GM19452 (cell line): Measurements from ENCODE around the gene NELFB.

Experiments used
- ATAC-seq: cut with Tn5 transposase; IDR thresholded peaks from one replicate; pipeline ENCODE4 v1.9.1; 2021; ENCODE audit not compliant: unreplicated experiment

The NELFB gene

GRCh38 chr9:137302449-137303150 lies 47.5 kb downstream of the NELFB start:
- peak; percentile 49 for ATAC-seq

DNA sequence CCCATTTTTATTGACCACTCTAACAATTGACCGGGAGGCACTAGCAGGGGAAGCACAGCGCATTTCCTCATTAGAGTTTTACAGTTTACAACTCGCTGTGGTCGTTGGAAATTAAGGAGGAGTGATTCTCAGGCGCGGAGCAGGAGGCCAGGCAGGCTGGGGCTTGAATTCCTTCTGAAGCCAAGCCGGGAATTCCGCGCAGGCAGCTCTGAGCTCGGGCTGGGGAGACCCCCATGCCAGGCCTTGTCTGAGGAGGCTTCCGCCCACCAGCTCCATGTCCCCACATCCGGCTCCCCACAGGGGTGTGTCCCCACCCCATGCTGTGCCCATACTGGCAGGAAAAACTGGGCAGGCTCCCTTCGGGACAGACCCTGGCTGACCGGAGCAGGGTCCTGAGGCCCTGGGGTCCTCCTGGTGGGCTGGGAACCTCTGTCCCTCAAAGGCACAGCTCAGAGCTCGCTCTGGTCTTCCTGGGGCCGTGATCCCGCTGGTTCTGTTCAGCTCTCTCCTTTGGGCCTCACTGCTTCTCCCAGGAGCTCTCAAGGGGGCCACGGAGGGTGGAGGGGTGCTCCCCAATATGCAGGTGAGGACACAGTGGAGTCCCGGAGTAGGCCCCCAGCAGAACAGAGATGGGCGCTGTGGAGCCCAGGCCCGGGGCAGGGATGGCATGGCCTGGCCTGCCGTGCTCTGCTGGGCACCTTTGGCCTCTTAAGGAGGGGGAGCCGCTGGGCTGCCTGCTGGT lies 48.2 kb downstream of the NELFB start:
- no peak for ATAC-seq

DNA sequence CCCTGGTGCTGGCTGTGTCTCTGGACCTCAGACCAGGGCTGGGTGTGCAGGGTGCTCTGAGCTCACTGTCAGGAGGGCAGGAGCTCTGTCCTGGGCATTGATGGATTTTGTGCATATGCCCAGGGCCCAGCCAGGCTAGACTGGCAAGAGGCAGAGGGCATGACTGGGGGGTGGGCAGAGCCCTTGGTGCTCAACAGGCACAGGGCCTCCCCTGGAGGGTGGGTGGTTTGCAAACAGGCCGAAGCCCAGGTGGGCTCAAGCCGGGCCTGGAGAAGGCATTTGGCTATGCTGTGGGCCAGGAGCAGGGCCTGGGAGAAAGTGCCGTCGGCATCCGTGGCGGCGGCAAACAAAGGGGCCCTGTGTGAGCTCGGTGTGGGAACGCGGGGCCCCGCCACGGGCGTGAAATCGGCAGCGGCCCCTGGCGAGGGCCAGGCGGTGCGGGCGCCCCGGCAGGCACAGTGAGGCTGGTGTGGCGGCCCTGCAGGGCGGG lies 48.8 kb downstream of the NELFB start:
- no peak for ATAC-seq

GRCh38 chr9:137304383-137305059 lies 49.4 kb downstream of the NELFB start:
- ATAC-seq = no peak

GRCh38 chr9:137305060-137305797 lies 50.1 kb downstream of the NELFB start:
- ATAC-seq = no peak

- no peak for ATAC-seq
Measured at GRCh38 chr9:137305798-137306065, 50.6 kb downstream of the NELFB start.

DNA sequence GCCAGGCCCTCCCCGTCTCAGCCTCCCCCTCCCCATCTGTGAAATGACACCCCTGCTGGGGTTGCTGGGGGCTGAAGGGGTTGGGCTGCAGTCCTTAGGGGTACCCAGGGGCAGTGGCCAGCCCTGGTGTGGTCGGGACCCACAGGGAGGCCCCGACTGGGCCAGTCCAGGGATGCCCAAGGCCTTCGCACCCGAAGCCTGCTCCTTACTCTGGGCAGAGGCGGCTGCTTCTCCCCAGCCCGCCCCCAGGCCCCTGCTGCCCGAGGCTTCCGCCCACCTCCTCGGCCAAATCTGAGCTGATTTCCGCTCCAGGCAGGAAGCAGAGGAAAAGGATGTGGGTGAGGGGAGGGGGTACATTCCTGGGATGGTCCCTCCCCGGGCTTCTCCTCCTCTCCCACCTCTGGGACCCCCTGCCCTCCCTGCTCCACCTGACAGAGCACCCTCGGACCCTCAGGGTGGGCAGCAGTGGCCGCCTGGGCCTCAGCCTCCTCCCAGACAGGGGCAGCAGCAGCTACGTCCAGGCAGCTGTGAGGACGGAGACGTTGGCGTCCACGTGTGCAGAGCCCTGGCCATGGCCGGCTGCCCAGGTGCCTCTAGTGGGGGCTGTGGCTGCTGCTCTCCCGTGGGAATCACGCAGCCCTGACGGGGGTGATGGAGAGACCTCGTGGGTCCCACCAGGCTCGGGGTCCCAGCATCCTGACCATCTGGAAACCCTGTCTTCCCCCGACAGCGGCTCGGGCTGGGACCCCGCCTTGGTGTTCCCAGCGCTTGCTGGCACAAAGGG lies 51.1 kb downstream of the NELFB start:
- no peak for ATAC-seq

- no peak for ATAC-seq
Measured at GRCh38 chr9:137306850-137307254, 51.7 kb downstream of the NELFB start.

DNA sequence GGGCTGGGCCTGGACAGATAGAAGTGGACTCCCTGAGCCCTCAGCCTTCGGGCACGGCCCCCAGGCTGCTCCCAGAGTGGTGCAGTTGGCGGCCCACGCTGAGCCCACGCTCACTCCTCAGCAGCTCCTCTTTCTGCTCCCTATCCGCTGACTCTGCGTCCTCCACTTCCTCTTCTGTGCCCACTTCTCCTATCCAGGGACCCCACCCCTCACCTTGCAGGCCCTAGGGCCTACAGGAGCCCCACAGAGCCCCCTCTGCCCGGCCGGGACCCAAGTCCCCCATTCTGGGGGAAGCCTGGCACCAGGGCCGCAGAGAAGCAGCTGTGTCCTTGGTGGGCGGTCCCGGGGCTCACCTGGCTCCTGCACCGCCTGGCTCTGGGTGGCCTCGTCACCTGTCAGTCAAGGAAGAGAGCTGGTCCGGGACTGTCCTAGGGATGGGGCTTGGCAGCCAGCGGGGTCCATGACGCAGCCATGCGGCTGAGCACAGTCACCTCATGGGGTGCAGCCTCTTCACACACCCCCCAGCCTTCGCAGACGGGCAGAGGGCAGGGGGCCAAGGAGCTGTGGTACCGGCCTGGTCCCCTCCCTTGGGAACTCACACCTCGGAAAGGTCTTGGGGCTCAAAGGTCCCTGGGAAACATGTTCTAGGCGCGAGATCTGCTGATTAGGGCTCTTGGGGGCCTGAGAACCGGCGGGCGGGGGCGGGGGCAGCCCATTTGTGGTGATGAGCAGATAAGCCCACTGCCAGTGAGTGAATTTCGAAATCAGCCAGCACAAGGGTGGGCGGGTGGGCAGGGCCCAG lies 52.3 kb downstream of the NELFB start:
- no peak for ATAC-seq

GRCh38 chr9:137308057-137308619 lies 53.0 kb downstream of the NELFB start:
- ATAC-seq = no peak

DNA sequence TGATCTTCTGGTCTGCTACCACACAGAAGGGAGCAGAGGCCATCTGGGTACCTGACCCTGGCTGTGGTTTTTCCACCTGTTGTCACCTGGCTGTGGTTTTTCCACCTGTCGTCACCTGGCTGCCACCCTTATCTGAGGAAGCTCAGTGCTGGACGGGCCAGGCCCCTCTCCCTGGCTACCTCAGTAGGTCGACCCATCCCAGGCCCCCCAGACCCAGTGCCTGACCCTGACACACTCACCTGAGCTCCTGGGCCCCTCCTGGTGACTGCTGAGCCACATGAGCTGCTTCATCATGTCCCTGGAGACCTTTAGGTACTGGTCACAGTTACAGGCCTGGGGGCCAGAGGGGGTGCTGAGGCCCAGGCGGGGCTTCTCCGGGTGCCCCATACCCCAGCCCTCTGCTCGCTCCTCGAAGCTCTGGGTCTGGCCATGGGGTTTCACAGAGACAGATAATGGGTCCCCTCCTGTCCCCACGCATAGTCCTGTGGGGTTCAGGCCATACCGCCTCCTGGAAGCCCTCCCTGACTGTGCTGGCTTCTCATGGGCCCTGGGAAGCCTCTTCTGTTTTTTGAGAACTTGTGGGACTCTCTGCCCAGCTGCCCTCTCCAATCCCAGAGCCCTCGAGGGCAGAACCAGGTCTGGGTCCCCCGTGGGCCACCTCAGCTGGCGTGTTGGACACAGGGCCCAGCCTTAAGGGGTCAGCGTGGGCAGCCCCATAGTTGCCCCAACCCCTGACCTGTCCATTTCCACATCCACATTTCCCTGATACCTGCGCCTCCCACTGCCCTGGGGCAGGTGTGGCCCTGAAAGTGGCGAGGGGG lies 54.5 kb downstream of the NELFB start:
- ATAC-seq = no peak

DNA sequence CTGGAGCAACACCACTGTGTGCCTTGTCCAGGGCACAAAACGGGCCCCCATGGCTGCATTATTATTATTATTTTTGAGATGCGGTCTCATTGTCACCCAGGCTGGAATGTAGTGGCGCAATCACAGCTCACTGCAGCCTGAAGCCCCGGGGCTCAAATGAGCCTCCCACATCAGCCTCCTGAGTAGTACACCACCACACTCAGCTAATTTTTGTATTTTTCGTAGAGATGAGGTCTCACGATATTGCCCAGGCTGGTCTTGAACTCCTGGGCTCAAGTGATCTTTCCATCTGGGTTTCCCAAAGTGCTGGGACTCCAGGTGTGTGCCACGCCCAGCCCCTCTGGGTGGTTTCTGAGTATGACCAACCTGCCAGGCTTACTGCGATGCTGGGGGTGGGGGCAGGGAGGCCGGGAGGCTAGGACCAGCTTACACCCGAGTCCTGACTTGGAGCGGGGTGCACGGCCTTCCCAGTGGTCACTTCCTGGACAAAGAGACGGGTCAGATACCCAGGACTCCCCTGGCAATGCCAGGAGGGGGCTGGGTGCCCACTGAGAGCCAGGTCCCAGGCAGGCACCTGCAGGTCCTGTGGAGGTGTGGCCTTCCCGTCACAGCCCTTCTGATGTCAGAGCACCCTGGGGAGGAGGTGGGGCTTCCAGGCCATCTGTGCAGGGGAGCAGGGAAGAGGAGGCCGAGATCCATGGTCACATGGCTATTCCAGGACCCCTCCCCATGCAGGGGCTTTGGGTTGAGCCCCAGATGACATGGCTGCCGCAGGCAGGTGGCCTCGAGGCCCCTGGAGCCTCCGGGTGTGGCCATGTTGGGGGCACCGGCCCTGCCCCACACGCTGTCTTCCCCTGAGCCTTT lies 55.3 kb downstream of the NELFB start:
- ATAC-seq = no peak

DNA sequence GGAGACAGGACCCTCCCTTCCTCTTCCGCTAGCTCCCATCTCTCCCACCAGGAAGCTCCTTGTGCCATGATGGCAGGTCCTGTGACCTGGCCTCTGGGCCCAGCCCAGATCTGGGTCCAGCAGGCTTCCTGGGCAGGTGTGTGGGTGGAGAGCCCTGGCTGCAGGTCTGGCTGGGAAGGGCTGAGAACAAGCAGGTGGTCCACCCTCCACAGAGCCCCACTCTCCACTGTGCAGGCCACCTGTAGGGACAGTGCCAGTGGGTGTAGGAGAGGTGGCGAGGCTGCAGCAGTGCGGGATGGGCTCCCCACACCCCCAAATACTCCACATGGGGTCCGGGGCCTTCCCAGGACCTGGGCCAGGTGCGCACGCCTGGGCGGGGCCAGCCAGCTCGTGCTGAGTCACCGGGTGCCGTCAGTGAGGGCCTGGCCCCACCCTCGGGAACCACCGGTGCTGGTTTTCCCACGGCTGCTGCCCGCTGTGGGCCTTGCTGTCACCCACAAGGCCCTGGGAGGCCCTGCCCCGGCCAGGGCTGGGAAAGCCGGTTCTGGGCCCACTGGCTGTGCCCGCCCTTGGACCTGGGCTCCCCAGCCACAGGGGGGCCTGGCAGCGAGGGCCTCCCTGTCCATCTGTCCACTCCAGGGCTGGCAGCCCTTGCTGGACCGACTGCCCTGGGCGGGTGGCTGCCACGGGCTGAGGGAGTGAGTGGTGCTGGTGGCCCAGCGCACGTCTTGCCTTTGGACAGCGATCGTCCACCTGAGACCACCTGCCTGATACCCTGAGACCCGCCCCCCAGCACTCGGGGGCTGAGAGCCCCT lies 56.3 kb downstream of the NELFB start:
- no peak for ATAC-seq

DNA sequence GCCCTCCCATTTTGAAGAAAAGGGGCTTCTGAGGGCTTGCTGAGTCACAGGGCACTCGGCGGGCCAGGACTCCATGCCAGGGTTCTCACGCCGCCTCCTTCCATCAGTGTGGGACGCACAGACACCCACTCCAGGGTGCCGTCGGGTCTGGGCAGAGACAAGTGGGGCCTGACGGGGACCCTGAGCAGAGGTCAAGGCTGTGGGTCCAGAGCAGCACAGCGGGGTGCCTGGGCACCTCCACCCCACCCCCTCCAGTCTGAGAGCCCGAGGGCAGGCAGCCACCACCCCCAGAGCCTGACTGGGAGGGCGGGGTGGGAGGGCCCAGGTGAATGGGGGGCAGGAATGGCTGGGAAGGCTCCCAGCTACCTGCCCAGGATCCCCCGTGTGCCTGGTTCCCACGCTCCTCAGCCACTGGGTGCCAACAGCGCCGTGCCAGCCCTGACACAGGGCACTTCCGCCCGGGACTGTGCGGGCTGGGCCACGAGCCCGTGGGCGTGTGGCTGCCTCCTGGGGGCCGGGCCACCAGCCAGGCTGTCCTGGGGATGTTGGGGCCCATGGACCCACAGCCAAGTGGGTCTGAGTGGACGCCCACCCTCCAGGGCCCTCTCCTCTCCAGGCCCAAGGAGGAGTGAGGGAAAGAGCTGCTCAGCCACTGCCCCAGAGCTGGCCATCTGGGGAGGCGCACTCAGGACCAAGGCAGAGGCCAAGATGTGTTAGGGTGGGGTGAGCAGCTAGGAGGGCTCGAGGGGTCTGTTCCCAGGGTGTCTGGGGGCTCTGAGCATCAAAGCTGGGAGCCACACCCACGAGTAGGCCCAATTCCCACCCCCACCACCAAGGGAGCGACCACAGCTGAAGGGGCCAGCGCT lies 57.1 kb downstream of the NELFB start:
- ATAC-seq = no peak

DNA sequence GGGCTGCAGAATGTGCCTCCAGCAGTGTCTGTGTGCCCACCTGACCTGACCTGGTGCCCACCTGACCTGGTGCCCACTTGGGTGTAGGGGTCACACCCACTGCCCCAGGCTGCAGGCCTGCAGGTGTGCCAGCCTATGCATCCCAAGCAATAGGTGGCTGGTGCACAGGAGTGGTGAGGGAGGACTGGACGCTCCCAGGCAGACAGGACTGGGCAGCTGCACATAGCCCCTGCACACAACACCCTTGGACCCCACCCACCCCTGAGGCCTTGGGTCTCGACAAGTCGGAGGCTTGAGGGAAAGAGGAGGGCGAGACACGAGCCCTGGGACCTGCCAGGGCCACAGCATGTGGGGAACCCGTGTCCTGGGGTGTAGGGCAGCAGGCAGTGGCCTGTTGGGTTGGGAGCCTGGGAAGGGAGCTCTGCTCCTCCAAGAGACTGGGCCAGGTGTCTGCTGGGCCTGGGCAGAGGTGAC lies 57.8 kb downstream of the NELFB start:
- ATAC-seq = no peak
